Vagina (tissue), 2 donors: ENCODE data around the gene RGL4.

Experiments
- POLR2A ChIP-seq, 2 donors: fragments of 450-650 bp; IDR thresholded peaks; one replicate each; pipeline ENCODE4 v1.6.1; 2017; ENCODE audit warnings: antibody characterized with exemption in 2 of 2, mild to moderate bottlenecking in 2 of 2, moderate library complexity in 2 of 2
- POLR2AphosphoS5 ChIP-seq, 2 donors: sonication (generic); formaldehyde crosslinking; IDR thresholded peaks; one replicate each; pipeline ENCODE4 v1.9.0; 2017; ENCODE audit warnings: antibody characterized with exemption in 2 of 2, mild to moderate bottlenecking in 2 of 2, low read depth in 1 of 2; ENCODE audit not compliant: insufficient read depth in 1 of 2
- TF ChIP-seq, protein P1 (sequence below), 3 experiments: fragments of 450-650 bp in 2 of 3; fragments of 200-600 bp in 1 of 3; sonication (generic) in 1 of 3; IDR thresholded peaks; one replicate each; pipeline ENCODE4 v1.5.1; 2017 to 2019; ENCODE audit warnings: antibody characterized with exemption in 3 of 3, mild to moderate bottlenecking in 2 of 3, moderate library complexity in 2 of 3

DNA sequence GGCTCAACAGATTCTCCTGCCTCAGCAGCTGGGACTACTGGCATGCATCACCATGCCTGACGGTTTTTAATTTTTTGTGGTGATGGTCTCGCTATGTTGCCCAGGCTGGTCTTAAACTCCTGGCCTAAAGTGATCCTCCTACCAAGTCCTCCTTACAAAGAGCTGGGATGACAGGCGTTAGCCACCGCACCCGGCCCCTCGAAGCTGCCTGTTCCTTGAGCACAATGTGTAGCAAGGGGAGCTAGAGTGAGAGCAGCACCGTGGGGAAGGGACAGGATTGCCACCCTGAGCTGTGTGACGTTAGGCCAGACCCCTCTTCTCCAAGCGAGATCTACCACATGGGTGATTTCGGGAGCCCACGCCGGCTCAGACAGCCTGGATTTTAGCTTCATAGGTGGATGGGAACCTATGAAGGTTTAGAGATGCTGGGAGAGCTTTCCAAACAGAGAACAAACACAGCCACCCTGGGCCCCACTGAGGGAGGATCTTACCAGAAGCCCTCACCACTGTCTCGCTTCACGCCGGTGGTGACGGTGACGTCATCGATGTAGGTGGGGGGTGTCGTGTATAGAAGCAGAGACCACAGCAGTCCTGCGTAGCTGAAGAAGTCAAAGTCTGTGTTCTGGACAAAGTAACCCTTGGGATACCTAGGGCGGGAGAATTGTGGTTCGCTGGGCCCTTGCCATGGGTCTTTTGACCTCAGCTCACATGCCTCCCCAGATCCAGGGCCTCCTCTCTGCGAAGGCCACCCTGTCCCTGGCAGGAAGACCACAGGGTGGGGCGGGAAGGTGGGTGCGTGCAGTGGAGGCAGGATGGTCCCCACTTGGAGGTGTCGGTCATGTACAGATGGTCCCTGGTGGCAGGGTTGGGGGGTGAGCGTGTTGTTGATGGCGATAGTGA is 23.1 kb downstream of the RGL4 start:
- TF ChIP-seq POLR2AphosphoS5 (IDR thresholded peaks at IDR 0.05; ENCODE audit: insufficient read depth in 1 of 2, low read depth in 1 of 2) (no peak), POLR2A (IDR thresholded peaks at IDR 0.05) (no peak)
- TF ChIP-seq, protein P1, sequence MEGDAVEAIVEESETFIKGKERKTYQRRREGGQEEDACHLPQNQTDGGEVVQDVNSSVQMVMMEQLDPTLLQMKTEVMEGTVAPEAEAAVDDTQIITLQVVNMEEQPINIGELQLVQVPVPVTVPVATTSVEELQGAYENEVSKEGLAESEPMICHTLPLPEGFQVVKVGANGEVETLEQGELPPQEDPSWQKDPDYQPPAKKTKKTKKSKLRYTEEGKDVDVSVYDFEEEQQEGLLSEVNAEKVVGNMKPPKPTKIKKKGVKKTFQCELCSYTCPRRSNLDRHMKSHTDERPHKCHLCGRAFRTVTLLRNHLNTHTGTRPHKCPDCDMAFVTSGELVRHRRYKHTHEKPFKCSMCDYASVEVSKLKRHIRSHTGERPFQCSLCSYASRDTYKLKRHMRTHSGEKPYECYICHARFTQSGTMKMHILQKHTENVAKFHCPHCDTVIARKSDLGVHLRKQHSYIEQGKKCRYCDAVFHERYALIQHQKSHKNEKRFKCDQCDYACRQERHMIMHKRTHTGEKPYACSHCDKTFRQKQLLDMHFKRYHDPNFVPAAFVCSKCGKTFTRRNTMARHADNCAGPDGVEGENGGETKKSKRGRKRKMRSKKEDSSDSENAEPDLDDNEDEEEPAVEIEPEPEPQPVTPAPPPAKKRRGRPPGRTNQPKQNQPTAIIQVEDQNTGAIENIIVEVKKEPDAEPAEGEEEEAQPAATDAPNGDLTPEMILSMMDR (IDR thresholded peaks at IDR 0.05): no peak
